ENCODE results near the gene S1PR2.

Gene S1PR2

DNA sequence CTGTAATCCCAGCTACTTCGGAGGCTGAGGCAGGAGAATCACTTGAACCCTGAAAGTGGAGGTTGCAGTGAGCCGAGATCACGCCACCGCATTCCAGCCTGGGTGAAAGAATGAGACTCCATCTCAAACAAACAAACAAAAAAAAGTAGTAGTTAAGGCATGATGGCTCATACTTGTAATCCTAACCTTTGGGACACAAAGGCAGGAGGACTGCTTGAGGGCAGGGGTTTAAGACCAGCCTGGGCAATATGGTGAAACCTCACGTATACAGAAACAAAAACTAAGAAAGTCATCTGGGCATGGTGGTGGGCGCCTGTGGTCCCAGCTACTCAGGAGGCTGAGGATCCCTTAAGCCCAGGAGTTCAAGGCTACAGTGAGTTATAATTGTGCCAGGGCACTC lies 38.2 kb downstream of the S1PR2 start:
- TF ChIP-seq, protein P1, sequence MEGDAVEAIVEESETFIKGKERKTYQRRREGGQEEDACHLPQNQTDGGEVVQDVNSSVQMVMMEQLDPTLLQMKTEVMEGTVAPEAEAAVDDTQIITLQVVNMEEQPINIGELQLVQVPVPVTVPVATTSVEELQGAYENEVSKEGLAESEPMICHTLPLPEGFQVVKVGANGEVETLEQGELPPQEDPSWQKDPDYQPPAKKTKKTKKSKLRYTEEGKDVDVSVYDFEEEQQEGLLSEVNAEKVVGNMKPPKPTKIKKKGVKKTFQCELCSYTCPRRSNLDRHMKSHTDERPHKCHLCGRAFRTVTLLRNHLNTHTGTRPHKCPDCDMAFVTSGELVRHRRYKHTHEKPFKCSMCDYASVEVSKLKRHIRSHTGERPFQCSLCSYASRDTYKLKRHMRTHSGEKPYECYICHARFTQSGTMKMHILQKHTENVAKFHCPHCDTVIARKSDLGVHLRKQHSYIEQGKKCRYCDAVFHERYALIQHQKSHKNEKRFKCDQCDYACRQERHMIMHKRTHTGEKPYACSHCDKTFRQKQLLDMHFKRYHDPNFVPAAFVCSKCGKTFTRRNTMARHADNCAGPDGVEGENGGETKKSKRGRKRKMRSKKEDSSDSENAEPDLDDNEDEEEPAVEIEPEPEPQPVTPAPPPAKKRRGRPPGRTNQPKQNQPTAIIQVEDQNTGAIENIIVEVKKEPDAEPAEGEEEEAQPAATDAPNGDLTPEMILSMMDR (conservative IDR thresholded peaks at IDR 0.05), result no peak
- H3K27ac ChIP-seq, result no peak overlapping the region

DNA sequence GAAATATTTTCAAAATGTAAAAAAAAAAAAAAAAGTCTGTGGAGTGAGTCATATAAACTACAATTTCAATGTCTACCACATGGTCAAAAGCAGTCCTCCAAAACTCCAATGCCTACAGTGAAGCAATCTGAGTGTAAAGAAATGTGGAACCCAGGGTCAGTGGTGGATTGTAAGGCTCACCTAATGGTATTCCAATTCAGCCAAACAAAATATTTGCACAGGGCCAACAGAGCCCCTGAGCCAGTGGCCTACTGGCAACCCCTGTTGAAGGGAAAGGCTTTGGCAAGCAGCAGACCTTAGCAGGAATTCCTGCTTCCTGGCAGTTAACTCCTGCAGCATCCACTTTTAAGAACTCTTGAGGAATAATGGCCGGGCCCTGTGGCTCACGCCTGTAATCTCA lies 39.8 kb downstream of the S1PR2 start:
- TF ChIP-seq, protein P1 (conservative IDR thresholded peaks at IDR 0.05), result no peak
- H3K27ac ChIP-seq, result no peak overlapping the region

DNA sequence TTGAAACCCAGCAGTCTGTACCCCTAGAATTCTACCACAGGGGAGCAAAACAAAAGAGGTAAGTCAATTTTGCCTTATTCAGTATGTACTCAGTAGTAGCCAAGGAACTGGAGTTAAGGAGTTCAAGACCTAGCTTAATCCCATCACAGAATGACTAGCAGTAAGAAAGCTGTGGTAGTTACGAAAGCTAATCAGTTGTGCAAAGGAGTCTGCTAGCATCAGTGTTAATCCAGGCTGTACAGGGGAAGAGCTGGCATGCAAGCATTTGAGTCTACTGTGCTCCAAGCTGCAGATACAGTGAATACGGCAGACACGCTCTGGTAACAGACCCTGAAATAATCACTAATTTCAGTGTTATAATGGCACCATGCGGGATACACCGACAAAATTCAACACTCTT lies 41.1 kb downstream of the S1PR2 start:
- no peak overlapping the region for H3K27ac ChIP-seq

DNA sequence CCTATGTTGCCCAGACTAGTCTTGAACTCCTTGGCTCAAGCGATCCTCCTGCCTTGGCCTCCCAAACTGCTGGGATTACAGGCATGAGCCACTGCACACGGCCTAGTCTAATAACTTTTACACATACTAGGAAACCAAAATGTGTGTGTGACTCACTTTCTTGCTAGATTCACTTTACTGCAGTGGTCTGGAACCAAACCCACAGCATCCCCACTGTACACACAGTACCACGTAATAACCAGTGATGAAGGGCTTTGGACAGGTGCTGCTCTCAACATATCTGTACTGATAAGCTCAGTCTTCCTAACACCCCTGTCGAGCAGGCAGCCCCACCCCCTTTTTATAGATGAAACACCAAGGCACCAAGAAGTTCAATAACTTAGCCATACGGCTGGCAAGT lies 41.5 kb downstream of the S1PR2 start:
- TF ChIP-seq, protein P1 (conservative IDR thresholded peaks at IDR 0.05), result no peak
- no peak overlapping the region for H3K27ac ChIP-seq

More for the DNA sequence above, 41.1 kb downstream of the S1PR2 start:
- TF ChIP-seq, protein P1 (conservative IDR thresholded peaks at IDR 0.05), result no peak

DNA sequence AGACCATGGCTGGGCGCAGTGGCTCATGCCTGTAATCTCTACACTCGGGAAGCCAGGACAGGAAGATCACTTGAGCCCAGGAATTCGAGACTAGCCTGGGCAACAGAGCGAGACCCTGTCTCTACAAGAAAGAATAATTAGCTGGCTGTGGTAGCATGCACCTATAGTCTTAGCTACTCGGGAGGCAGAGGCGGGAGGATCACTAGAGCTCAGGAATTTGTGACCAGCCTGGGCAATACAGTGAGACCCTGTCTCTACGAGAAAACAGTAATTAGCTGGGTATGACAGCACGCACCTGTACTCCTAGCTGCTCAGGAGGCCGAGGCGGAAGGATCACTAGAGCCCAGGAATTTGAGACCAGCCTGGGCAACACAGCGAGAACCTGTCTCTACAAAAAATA lies 43.8 kb downstream of the S1PR2 start:
- TF ChIP-seq, protein P1 (conservative IDR thresholded peaks at IDR 0.05), result no peak
- H3K27ac ChIP-seq, result no peak overlapping the region

DNA sequence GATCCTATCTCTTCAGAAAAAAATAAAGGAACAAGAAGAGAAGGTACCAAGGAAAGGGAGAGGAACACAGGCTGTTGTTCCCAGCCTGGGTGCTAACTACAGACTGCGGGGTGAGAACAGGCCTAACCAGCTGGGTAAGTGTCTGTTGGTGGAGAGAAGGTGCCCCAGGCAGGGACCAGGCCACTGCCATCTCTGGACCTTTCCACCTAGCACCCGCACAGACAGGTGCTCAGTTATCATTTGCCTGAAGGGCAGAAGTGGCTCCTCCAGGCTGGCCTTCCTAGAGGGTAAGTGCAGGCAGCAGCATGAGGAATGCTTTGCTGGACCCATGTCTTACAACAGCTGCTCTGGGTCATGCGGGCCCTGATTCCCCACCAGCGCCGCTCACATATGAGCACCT lies 46.5 kb downstream of the S1PR2 start:
- TF ChIP-seq, protein P1 (conservative IDR thresholded peaks at IDR 0.05), result no peak
- H3K27ac ChIP-seq, result peak overlapping the region; percentile 70

DNA sequence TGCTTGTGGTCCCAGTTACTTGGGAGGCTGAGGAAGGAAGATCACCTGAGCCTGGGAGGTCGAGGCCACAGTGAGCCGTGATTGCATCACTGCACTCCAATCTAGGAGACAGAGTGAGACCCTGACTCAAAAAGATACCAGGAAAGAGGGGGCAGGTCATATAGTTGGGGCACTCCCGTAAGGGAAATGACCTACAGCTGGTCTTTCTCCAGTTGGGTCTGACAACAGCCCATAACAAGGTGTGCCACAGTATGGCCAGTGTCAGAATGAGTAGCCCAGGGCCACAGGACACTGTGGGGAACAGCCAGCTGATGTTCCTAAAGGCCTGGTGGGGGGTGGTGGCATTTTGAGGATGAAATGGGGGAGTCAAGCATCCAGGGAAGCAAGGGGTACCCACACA lies 47.2 kb downstream of the S1PR2 start:
- TF ChIP-seq, protein P1 (conservative IDR thresholded peaks at IDR 0.05), result no peak
- peak overlapping the region; percentile 70 for H3K27ac ChIP-seq

DNA sequence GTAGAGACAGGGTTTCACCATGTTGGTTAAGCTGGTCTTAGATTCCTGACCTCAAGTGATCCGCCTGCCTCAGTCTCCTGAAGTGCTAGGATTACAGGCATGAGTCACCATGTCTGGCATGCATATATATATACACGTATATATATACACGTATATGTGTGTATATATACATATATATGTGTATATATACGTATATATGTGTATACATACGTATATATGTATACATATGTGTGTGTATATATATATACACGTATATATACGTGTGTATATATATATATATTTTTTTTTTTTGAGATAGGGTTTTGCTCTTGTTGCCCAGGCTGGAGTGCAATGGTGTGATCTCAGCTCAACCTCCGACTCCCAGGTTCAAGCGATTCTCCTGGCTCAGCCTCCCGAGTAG lies 48.3 kb downstream of the S1PR2 start:
- H3K27ac ChIP-seq, result no peak overlapping the region
- TF ChIP-seq, protein P1 (conservative IDR thresholded peaks at IDR 0.05), result no peak
